Neuronal stem cell (in vitro differentiated cells): ENCODE data around the gene PSMB2.

Source experiments
- DNase-seq: peaks from one replicate; pipeline ENCODE4 v3.0.0-alpha.2; 2013; ENCODE audit warnings: low spot score
- H2AFZ ChIP-seq: one replicate; pipeline ENCODE4 v1.6.1; 2013; ENCODE audit warnings: mild to moderate bottlenecking, low read length, inconsistent platforms
- H2AK5ac ChIP-seq: 2 replicates; pipeline ENCODE4 v1.6.1; 2013; ENCODE audit warnings: low read depth, mild to moderate bottlenecking, inconsistent platforms, low read length, moderate library complexity, mixed read lengths
- H2BK120ac ChIP-seq: 2 replicates; pipeline ENCODE4 v1.6.1; 2013; ENCODE audit warnings: low read depth, mild to moderate bottlenecking, inconsistent platforms, low read length, moderate library complexity, mixed read lengths
- H2BK12ac ChIP-seq: one replicate; pipeline ENCODE4 v1.6.1; 2013; ENCODE audit warnings: low read length, inconsistent platforms
- H2BK15ac ChIP-seq: 2 replicates; pipeline ENCODE4 v1.6.1; 2013; ENCODE audit warnings: mild to moderate bottlenecking, low read length, inconsistent platforms, mixed read lengths
- H2BK5ac ChIP-seq: one replicate; pipeline ENCODE4 v1.6.1; 2013; ENCODE audit warnings: inconsistent platforms, mild to moderate bottlenecking, low read length, moderate library complexity
- H3K14ac ChIP-seq: one replicate; pipeline ENCODE4 v1.6.1; 2013; ENCODE audit warnings: low read length, inconsistent platforms
- H3K18ac ChIP-seq: 2 replicates; pipeline ENCODE4 v1.6.1; 2013; ENCODE audit warnings: low read length, inconsistent platforms
- H3K23ac ChIP-seq: 2 replicates; pipeline ENCODE4 v1.6.1; 2013; ENCODE audit warnings: low read depth, mild to moderate bottlenecking, mixed read lengths, low read length, inconsistent platforms; ENCODE audit not compliant: poor library complexity
- H3K27ac ChIP-seq: replicated peaks from 3 replicates; pipeline ENCODE4 v1.5.1; 2013; ENCODE audit warnings: low read length, inconsistent platforms
- H3K27me3 ChIP-seq, 3 experiments: 2 replicates each; pipeline ENCODE4 v1.6.1; 2013; ENCODE audit warnings: low read length in 3 of 3, mild to moderate bottlenecking in 2 of 3, inconsistent platforms in 1 of 3, low read depth in 1 of 3, mixed read lengths in 1 of 3, moderate library complexity in 1 of 3; ENCODE audit not compliant: control insufficient read depth in 3 of 3, insufficient read depth in 3 of 3
- H3K36me3 ChIP-seq, 2 donors: replicated peaks in 1 of 2; 2 replicates each; pipeline ENCODE4 v1.6.1; 2013; ENCODE audit warnings: low read length in 2 of 2; ENCODE audit not compliant: control insufficient read depth in 2 of 2, insufficient read depth in 2 of 2
- H3K4ac ChIP-seq: 2 replicates; pipeline ENCODE4 v1.6.1; 2013; ENCODE audit warnings: inconsistent platforms, mild to moderate bottlenecking, low read length, moderate library complexity
- H3K4me1 ChIP-seq, 2 donors: 1 replicate in 1 of 2; 2 replicates in 1 of 2; pipeline ENCODE4 v1.6.1; 2013; ENCODE audit warnings: low read length in 2 of 2, low read depth in 1 of 2; ENCODE audit not compliant: control insufficient read depth in 2 of 2, insufficient read depth in 1 of 2
- H3K4me2 ChIP-seq: one replicate; pipeline ENCODE4 v1.6.1; 2013; ENCODE audit warnings: mild to moderate bottlenecking, low read length, inconsistent platforms; ENCODE audit not compliant: insufficient read depth, poor library complexity, severe bottlenecking
- H3K4me3 ChIP-seq, 2 donors: 2 replicates each; pipeline ENCODE4 v1.5.1; 2013; ENCODE audit warnings: low read length in 2 of 2, mild to moderate bottlenecking in 2 of 2, inconsistent platforms in 1 of 2, moderate library complexity in 1 of 2
- H3K79me1 ChIP-seq: one replicate; pipeline ENCODE4 v1.6.1; 2013; ENCODE audit warnings: low read depth, mild to moderate bottlenecking, inconsistent platforms, low read length, moderate library complexity
- H3K9ac ChIP-seq: one replicate; pipeline ENCODE4 v1.6.1; 2013; ENCODE audit warnings: mild to moderate bottlenecking, low read depth, low read length, inconsistent platforms; ENCODE audit not compliant: poor library complexity
- H3K9me3 ChIP-seq, 2 donors: replicated peaks in 1 of 2; 2 replicates each; pipeline versions ENCODE3 to v1.6.1; 2013; ENCODE audit warnings: low read length in 2 of 2, mild to moderate bottlenecking in 2 of 2, inconsistent platforms in 1 of 2, low read depth in 1 of 2, mixed read lengths in 1 of 2, moderate library complexity in 1 of 2; ENCODE audit not compliant: control insufficient read depth in 2 of 2, insufficient read depth in 1 of 2
- H4K8ac ChIP-seq: one replicate; pipeline ENCODE4 v1.6.1; 2013; ENCODE audit warnings: low read depth, mild to moderate bottlenecking, inconsistent platforms, low read length, moderate library complexity
- H4K91ac ChIP-seq: one replicate; pipeline ENCODE4 v1.6.1; 2013; ENCODE audit warnings: low read length, low read depth, mild to moderate bottlenecking, inconsistent platforms; ENCODE audit not compliant: poor library complexity
- WGBS, 2 donors: extraction: QIAGEN DNeasy Blood & Tissue Kit; methylation state at CpG; one replicate each; pipeline ENCODE4 v1.1.7; 2013; ENCODE audit warnings: missing lambda C conversion rate in 2 of 2, mixed read lengths in 1 of 2; ENCODE audit not compliant: insufficient read length in 2 of 2, insufficient replicate concordance in 1 of 2; ENCODE audit errors: extremely low coverage in 2 of 2; 5-methylcytosine and 5-hydroxymethylcytosine counted together

PSMB2 gene

GRCh38 chr1:35672116-35672515 is 30.8 kb upstream of the PSMB2 start:
- no peak for DNase-seq
- Histone ChIP-seq H3K14ac (no peak overlapping the region), H3K4me1 (peaks cover 5% of the 10 kb centered on the region in 2 donors), H2AK5ac (no peak overlapping the region), H3K27ac (no peak overlapping the region), H3K9me3 (no peaks in the 10 kb centered on the region), H2BK120ac (no peak overlapping the region), H3K18ac (no peak overlapping the region), H2BK15ac (no peak overlapping the region), H2BK12ac (no peak overlapping the region), H3K4me2 (no peak overlapping the region), H4K91ac (no peak overlapping the region), H3K27me3 (peaks cover 0 to 25% (median 0%) of the 10 kb centered on the region in 3 experiments), H4K8ac (no peak overlapping the region), H3K4ac (no peak overlapping the region), H2BK5ac (no peak overlapping the region), H3K36me3 (no peaks in the 10 kb centered on the region), H3K4me3 (no peak overlapping the region), H3K9ac (no peak overlapping the region), H3K23ac (no peak overlapping the region), H3K79me1 (no peaks in the 10 kb centered on the region), H2AFZ (no peak overlapping the region)
- no CpG with 5 or more reads among the region's 6 CpGs for WGBS, 2 donors

DNA sequence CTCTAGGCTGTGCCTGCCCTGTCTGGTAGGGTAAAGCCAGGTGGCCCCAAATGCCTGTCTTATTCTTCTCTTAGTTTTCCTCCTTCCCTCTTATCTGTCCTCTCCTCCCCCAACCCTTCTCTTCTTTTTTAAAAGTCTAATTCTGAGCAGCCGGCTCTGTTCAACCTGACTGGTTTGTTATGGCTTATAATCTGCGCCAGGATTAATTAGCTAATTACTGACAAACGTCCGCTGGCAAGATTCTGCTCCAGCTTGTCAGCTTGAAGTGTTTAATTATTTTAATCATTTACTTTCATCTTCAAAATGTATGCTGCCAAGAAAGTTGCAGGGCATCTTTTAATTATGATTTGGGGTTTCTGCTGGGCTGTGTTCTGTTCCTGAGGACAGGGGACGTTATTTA is 27.2 kb upstream of the PSMB2 start:
- Histone ChIP-seq H3K27ac (no peak overlapping the region), H2BK5ac (no peak overlapping the region), H2BK120ac (no peak overlapping the region), H3K79me1 (no peaks in the 10 kb centered on the region), H2AFZ (no peak overlapping the region), H3K4me3 (no peak overlapping the region), H3K14ac (no peak overlapping the region), H3K4me2 (no peak overlapping the region), H3K9me3 (no peaks in the 10 kb centered on the region), H4K91ac (no peak overlapping the region), H4K8ac (no peak overlapping the region), H3K4ac (no peak overlapping the region), H3K36me3 (no peaks in the 10 kb centered on the region), H3K18ac (no peak overlapping the region), H2BK15ac (no peak overlapping the region), H3K9ac (no peak overlapping the region), H2AK5ac (no peak overlapping the region), H2BK12ac (no peak overlapping the region), H3K4me1 (peaks cover 5% of the 10 kb centered on the region in 2 donors), H3K23ac (no peak overlapping the region), H3K27me3 (peaks cover 0 to 32% (median 0%) of the 10 kb centered on the region in 3 experiments)
- DNase-seq, result no peak
- no CpG with 5 or more reads among the region's 5 CpGs for WGBS, 2 donors

DNA sequence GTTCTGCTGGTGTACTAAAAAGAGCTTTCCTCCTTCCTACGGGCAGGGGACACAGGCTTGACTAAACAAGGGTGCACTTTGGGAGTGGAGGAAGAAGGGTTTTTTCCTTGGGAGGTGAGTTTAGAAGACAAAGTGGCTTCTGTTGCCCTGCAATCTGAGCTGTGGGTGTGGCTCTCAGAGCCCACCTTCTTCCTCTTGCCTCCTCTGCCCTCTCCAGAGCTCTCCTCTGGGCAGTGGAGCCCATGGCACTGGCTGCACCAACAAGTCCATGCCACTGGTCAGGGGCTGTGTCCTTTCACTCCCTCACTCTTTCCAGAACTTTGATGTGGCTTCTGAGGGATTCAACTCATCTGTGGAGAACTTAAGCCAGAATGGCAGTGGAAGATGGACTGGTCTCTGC is 25.6 kb upstream of the PSMB2 start:
- Histone ChIP-seq H3K18ac (no peak overlapping the region), H2AK5ac (no peak overlapping the region), H4K91ac (no peak overlapping the region), H3K4me1 (peaks cover 5% of the 10 kb centered on the region in 2 donors), H3K14ac (no peak overlapping the region), H3K4ac (no peak overlapping the region), H3K23ac (no peak overlapping the region), H3K79me1 (no peaks in the 10 kb centered on the region), H3K9me3 (no peaks in the 10 kb centered on the region), H2BK120ac (no peak overlapping the region), H3K4me3 (no peak overlapping the region), H4K8ac (no peak overlapping the region), H2AFZ (no peak overlapping the region), H3K27ac (no peak overlapping the region), H2BK12ac (no peak overlapping the region), H3K36me3 (no peaks in the 10 kb centered on the region), H3K9ac (no peak overlapping the region), H3K4me2 (no peak overlapping the region), H3K27me3 (peaks cover 0 to 23% (median 0%) of the 10 kb centered on the region in 3 experiments), H2BK15ac (no peak overlapping the region), H2BK5ac (no peak overlapping the region)
- DNase-seq, result no peak
- WGBS, 2 donors, result no CpG with 5 or more reads among the region's 1 CpG

DNA sequence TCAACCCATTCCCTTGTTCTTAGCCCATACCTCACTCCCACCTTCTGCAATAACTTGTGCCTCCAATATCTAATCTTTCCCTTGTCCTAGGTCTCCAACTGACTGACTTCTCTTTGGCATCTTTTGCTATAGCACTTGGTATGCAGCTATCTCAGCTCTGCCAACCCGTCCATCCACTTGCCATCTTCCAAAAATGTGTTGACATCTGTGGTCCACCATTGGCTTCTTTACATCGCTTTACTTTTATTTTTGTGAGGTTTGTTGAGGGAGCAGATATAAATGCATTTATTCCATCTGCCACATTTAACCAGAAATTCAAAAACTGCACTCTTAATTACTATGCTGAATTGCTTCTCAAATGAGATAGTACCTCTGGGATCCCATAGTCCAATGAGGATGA is 24.9 kb upstream of the PSMB2 start:
- no peak overlapping the region for H3K18ac ChIP-seq
- H2AFZ ChIP-seq, result no peak overlapping the region
- DNase-seq, result no peak
- no peak overlapping the region for H2BK15ac ChIP-seq
- no peak overlapping the region for H2BK5ac ChIP-seq
- H2BK120ac ChIP-seq, result no peak overlapping the region
- H3K4me2 ChIP-seq, result no peak overlapping the region
- peaks cover 5% of the 10 kb centered on the region in 2 donors for H3K4me1 ChIP-seq
- WGBS, 2 donors, result no CpG with 5 or more reads among the region's 2 CpGs
- H3K14ac ChIP-seq, result no peak overlapping the region
- H3K4me3 ChIP-seq, result no peak overlapping the region
- H3K36me3 ChIP-seq, result no peaks in the 10 kb centered on the region
- no peak overlapping the region for H2AK5ac ChIP-seq
- H3K4ac ChIP-seq, result no peak overlapping the region
- no peak overlapping the region for H3K9ac ChIP-seq
- H2BK12ac ChIP-seq, result no peak overlapping the region
- peaks cover 0 to 23% (median 0%) of the 10 kb centered on the region in 3 experiments for H3K27me3 ChIP-seq
- no peak overlapping the region for H4K91ac ChIP-seq
- no peaks in the 10 kb centered on the region for H3K79me1 ChIP-seq
- H3K23ac ChIP-seq, result no peak overlapping the region
- no peak overlapping the region for H4K8ac ChIP-seq
- H3K27ac ChIP-seq, result no peak overlapping the region
- H3K9me3 ChIP-seq, result no peaks in the 10 kb centered on the region
